H9 (cell line): Measurements from ENCODE around the gene OR2K2. TPM values are rescaled to one million over a fixed set of nuclear protein-coding genes. Genes with fewer than 3 reads are reported as not detected.

Experiments
- DNase-seq: peaks from one replicate; pipeline ENCODE4 v3.0.0-alpha.2; 2017
- H2AFZ ChIP-seq: one replicate; pipeline ENCODE4 v1.6.1; 2013; ENCODE audit warnings: mild to moderate bottlenecking, low read length, control low read depth, moderate library complexity
- H2AK5ac ChIP-seq: 2 replicates; pipeline ENCODE4 v1.6.1; 2013; ENCODE audit warnings: low read length, control low read depth, mixed read lengths; ENCODE audit not compliant: insufficient read length
- H2BK120ac ChIP-seq: one replicate; pipeline ENCODE4 v1.6.1; 2013; ENCODE audit warnings: low read depth, mild to moderate bottlenecking, low read length, control low read depth, inconsistent platforms; ENCODE audit not compliant: poor library complexity, severe bottlenecking
- H2BK12ac ChIP-seq: 2 replicates; pipeline ENCODE4 v1.6.1; 2013; ENCODE audit warnings: low read length, control low read depth, mixed read lengths, low read depth; ENCODE audit not compliant: insufficient read length
- H2BK15ac ChIP-seq: 2 replicates; pipeline ENCODE4 v1.6.1; 2013; ENCODE audit warnings: low read depth, low read length, control low read depth
- H2BK20ac ChIP-seq: one replicate; pipeline ENCODE4 v1.6.1; 2013; ENCODE audit warnings: low read depth, mild to moderate bottlenecking, low read length, control low read depth, inconsistent platforms; ENCODE audit not compliant: poor library complexity, severe bottlenecking
- H2BK5ac ChIP-seq: 2 replicates; pipeline ENCODE4 v1.6.1; 2013; ENCODE audit warnings: low read length, control low read depth, mixed read lengths; ENCODE audit not compliant: insufficient read length
- H3K14ac ChIP-seq: 2 replicates; pipeline ENCODE4 v1.6.1; 2013; ENCODE audit warnings: low read length, control low read depth; ENCODE audit not compliant: insufficient read depth
- H3K18ac ChIP-seq: 2 replicates; pipeline ENCODE4 v1.6.1; 2013; ENCODE audit warnings: low read depth, mild to moderate bottlenecking, mixed read lengths, low read length, control low read depth; ENCODE audit not compliant: insufficient read length
- H3K23ac ChIP-seq: 2 replicates; pipeline ENCODE4 v1.6.1; 2013; ENCODE audit warnings: low read length, control low read depth, mixed read lengths, low read depth; ENCODE audit not compliant: insufficient read length
- H3K23me2 ChIP-seq: 2 replicates; pipeline ENCODE4 v1.6.1; 2013; ENCODE audit warnings: low read depth, mild to moderate bottlenecking, mixed read lengths, low read length, control low read depth; ENCODE audit not compliant: insufficient read length, poor library complexity, severe bottlenecking
- H3K27ac ChIP-seq: 2 replicates; pipeline ENCODE4 v1.5.1; 2013; ENCODE audit warnings: low read length, control low read depth, mixed read lengths, low read depth; ENCODE audit not compliant: insufficient read length
- H3K27me3 ChIP-seq: 2 replicates; pipeline ENCODE4 v1.6.1; 2013; ENCODE audit warnings: low read length, control low read depth, inconsistent platforms; ENCODE audit not compliant: insufficient read depth
- H3K4ac ChIP-seq: 2 replicates; pipeline ENCODE4 v1.6.1; 2013; ENCODE audit warnings: low read depth, mild to moderate bottlenecking, control low read depth, inconsistent platforms, low read length, moderate library complexity
- H3K4me1 ChIP-seq: 2 replicates; pipeline ENCODE4 v1.6.1; 2013; ENCODE audit warnings: low read length, control low read depth, inconsistent platforms; ENCODE audit not compliant: insufficient read depth
- H3K4me2 ChIP-seq: 2 replicates; pipeline ENCODE4 v1.6.1; 2013; ENCODE audit warnings: low read length, control low read depth, mixed read lengths; ENCODE audit not compliant: insufficient read length, insufficient read depth
- H3K56ac ChIP-seq: 2 replicates; pipeline ENCODE4 v1.6.1; 2013; ENCODE audit warnings: low read depth, mild to moderate bottlenecking, mixed read lengths, low read length, control low read depth; ENCODE audit not compliant: insufficient read length
- H3K79me1 ChIP-seq: 2 replicates; pipeline ENCODE4 v1.6.1; 2013; ENCODE audit warnings: low read depth, mild to moderate bottlenecking, moderate library complexity, low read length, control low read depth, inconsistent platforms; ENCODE audit not compliant: insufficient read depth, poor library complexity, severe bottlenecking
- H3K79me2 ChIP-seq: 2 replicates; pipeline ENCODE4 v1.6.1; 2013; ENCODE audit warnings: low read length, control low read depth, inconsistent platforms; ENCODE audit not compliant: insufficient read depth
- H3K9ac ChIP-seq: 2 replicates; pipeline ENCODE4 v1.6.1; 2013; ENCODE audit warnings: low read length, control low read depth, mixed read lengths; ENCODE audit not compliant: insufficient read length; ENCODE audit errors: extremely low read depth
- H3K9me3 ChIP-seq: one replicate; pipeline ENCODE4 v1.6.1; 2013; ENCODE audit warnings: low read depth, low read length, inconsistent platforms; ENCODE audit not compliant: control insufficient read depth
- H3T11ph ChIP-seq: one replicate; pipeline ENCODE4 v1.6.1; 2013; ENCODE audit warnings: mild to moderate bottlenecking, low read length, control low read depth, inconsistent platforms
- H4K20me1 ChIP-seq: one replicate; pipeline ENCODE4 v1.6.1; 2013; ENCODE audit not compliant: control insufficient read depth, insufficient read length, insufficient read depth
- H4K5ac ChIP-seq: 2 replicates; pipeline ENCODE4 v1.6.1; 2013; ENCODE audit warnings: low read depth, mild to moderate bottlenecking, mixed read lengths, low read length, control low read depth; ENCODE audit not compliant: insufficient read length
- H4K8ac ChIP-seq: replicated peaks from 2 replicates; pipeline ENCODE4 v1.6.1; 2013; ENCODE audit warnings: low read length, control low read depth, mixed read lengths, low read depth; ENCODE audit not compliant: insufficient read length
- H4K91ac ChIP-seq: 2 replicates; pipeline ENCODE4 v1.6.1; 2013; ENCODE audit warnings: low read depth, mild to moderate bottlenecking, moderate library complexity, mixed read lengths, low read length, control low read depth; ENCODE audit not compliant: insufficient read length
- H3K27ac Mint-ChIP-seq, 3 experiments: 2 replicates in 2 of 3; 3 replicates in 1 of 3; pipeline ENCODE4 v1.8.0; 2020 to 2021; ENCODE audit warnings: mixed read lengths in 3 of 3, mild to moderate bottlenecking in 1 of 3, moderate library complexity in 1 of 3
- H3K27me3 Mint-ChIP-seq: 2 replicates; pipeline ENCODE4 v1.8.0; 2021; ENCODE audit warnings: low read depth, mild to moderate bottlenecking, moderate library complexity, mixed read lengths
- H3K36me3 Mint-ChIP-seq, 3 experiments: 2 replicates in 2 of 3; 3 replicates in 1 of 3; pipeline ENCODE4 v1.8.0; 2020 to 2021; ENCODE audit warnings: low read depth in 3 of 3, mixed read lengths in 3 of 3; ENCODE audit not compliant: insufficient read depth in 1 of 3
- H3K4me1 Mint-ChIP-seq, 2 experiments: 2 replicates each; pipeline ENCODE4 v1.8.0; 2020; ENCODE audit warnings: mixed read lengths in 2 of 2
- H3K4me3 Mint-ChIP-seq, 2 experiments: 2 replicates in 1 of 2; 3 replicates in 1 of 2; pipeline ENCODE4 v1.8.0; 2020 to 2021; ENCODE audit warnings: mild to moderate bottlenecking in 2 of 2, mixed read lengths in 2 of 2, moderate library complexity in 1 of 2
- H3K9me3 Mint-ChIP-seq, 2 experiments: 2 replicates in 1 of 2; 3 replicates in 1 of 2; pipeline ENCODE4 v1.8.0; 2020; ENCODE audit warnings: mild to moderate bottlenecking in 2 of 2, mixed read lengths in 2 of 2, moderate library complexity in 1 of 2
- WGBS: extraction: QIAGEN DNeasy Blood & Tissue Kit; methylation state at CpG from one replicate; pipeline ENCODE4 v1.1.7; 2013; ENCODE audit warnings: missing lambda C conversion rate, low lambda C conversion rate, mixed read lengths; ENCODE audit not compliant: insufficient read length; ENCODE audit errors: extremely low coverage; 5-methylcytosine and 5-hydroxymethylcytosine counted together
- total RNA-seq: library from RNA; stranded (reverse); gene quantifications from 2 replicates; pipeline ENCODE4 v1.2.1, GENCODE V29; 2021
- TF ChIP-seq, protein P1 (sequence below): fragments of 200-600 bp; sonication (generic); conservative IDR thresholded peaks from 3 replicates; pipeline ENCODE4 v1.8.0; 2021; ENCODE audit warnings: antibody characterized with exemption, mild to moderate bottlenecking

The OR2K2 gene
- total RNA-seq, 1 experiment from 2014 or later = not detected

DNA sequence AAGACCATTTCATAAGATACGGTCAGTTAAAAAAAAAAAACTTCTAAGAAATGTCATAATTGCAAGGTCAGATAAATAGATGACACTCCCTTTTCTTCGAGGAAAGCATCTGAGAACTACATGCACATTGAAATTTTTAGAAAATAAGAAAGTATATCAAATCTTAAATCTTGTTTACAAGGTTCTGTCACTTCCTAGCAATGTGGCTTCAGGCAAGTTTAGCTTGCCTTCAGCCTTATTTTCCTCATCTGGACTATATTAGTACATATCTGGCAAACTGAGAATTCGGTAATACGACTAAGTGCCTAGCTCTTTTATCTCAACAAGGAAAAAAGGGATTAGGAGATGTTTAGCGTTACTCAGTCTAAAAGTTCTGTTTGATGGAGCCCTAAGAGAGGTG, 32.5 kb upstream of the OR2K2 start:
- H2AK5ac ChIP-seq = no peak overlapping the region
- no peak overlapping the region for H3K4me3 Mint-ChIP-seq
- H3K4ac ChIP-seq = no peak overlapping the region
- no peaks in the 10 kb centered on the region for H3K23me2 ChIP-seq
- no peaks in the 10 kb centered on the region for H3K79me2 ChIP-seq
- no peaks in the 10 kb centered on the region for H3K9me3 ChIP-seq
- DNase-seq = no peak
- no peak overlapping the region for H4K91ac ChIP-seq
- no peak overlapping the region for H3K18ac ChIP-seq
- no peak overlapping the region for H3K9ac ChIP-seq
- no peaks in the 10 kb centered on the region for H4K20me1 ChIP-seq
- no peak overlapping the region for H3K56ac ChIP-seq
- no peaks in the 10 kb centered on the region for H3K9me3 Mint-ChIP-seq
- H3K27ac ChIP-seq = no peak overlapping the region
- peaks cover 4 to 61% (median 40%) of the 10 kb centered on the region in 3 experiments; a peak in 6 of 7 replicates for H3K36me3 Mint-ChIP-seq
- H2BK15ac ChIP-seq = no peak overlapping the region
- WGBS = no CpG with 5 or more reads among the region's 5 CpGs
- no peak overlapping the region for H2BK20ac ChIP-seq
- no peak overlapping the region for H3T11ph ChIP-seq
- no peaks in the 10 kb centered on the region for H3K27me3 ChIP-seq
- no peak overlapping the region for H3K23ac ChIP-seq
- no peaks in the 10 kb centered on the region for H3K4me1 Mint-ChIP-seq
- H3K27me3 Mint-ChIP-seq = no peaks in the 10 kb centered on the region; the same call in 1 of the 2 replicates
- H2AFZ ChIP-seq = no peak overlapping the region
- H2BK12ac ChIP-seq = no peak overlapping the region
- no peak overlapping the region for H2BK5ac ChIP-seq
- no peak overlapping the region for H3K27ac Mint-ChIP-seq
- TF ChIP-seq, protein P1, sequence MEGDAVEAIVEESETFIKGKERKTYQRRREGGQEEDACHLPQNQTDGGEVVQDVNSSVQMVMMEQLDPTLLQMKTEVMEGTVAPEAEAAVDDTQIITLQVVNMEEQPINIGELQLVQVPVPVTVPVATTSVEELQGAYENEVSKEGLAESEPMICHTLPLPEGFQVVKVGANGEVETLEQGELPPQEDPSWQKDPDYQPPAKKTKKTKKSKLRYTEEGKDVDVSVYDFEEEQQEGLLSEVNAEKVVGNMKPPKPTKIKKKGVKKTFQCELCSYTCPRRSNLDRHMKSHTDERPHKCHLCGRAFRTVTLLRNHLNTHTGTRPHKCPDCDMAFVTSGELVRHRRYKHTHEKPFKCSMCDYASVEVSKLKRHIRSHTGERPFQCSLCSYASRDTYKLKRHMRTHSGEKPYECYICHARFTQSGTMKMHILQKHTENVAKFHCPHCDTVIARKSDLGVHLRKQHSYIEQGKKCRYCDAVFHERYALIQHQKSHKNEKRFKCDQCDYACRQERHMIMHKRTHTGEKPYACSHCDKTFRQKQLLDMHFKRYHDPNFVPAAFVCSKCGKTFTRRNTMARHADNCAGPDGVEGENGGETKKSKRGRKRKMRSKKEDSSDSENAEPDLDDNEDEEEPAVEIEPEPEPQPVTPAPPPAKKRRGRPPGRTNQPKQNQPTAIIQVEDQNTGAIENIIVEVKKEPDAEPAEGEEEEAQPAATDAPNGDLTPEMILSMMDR = no peak
- H3K4me1 ChIP-seq = no peaks in the 10 kb centered on the region
- H4K8ac ChIP-seq = no peak overlapping the region
- H3K4me2 ChIP-seq = no peak overlapping the region
- H2BK120ac ChIP-seq = no peak overlapping the region
- no peak overlapping the region for H4K5ac ChIP-seq
- no peak overlapping the region for H3K14ac ChIP-seq
- no peaks in the 10 kb centered on the region for H3K79me1 ChIP-seq
